ENCODE data around the gene DLG4.
"Not testable (repeated sequence)": the region's sequence is repeated elsewhere in the genome, so short reads cannot be mapped to it uniquely, and the experiment has no call there.

Gene DLG4

DNA sequence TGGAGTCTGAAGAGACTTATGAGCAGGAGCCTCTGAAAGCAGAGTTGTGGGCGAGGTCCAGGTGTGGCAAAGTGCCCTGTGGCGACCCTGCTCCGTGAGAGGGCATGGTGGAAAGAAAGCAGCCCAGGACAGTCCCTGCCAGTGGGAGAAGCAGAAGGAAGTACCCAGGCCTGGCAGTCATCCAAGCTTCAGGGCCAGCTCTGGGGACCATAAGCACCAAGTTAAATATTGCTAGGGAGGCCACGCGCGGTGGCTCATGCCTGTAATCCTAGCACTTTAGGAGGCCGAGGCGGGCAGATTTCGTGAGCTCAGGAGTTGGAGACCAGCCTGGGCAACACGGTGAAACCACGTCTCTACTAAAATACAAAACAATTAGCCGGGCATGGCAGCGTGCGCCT lies 35.5 kb downstream of the DLG4 start:
- no peak for DNase-seq (ENCODE audit: low read depth in 2 of 2)

DNA sequence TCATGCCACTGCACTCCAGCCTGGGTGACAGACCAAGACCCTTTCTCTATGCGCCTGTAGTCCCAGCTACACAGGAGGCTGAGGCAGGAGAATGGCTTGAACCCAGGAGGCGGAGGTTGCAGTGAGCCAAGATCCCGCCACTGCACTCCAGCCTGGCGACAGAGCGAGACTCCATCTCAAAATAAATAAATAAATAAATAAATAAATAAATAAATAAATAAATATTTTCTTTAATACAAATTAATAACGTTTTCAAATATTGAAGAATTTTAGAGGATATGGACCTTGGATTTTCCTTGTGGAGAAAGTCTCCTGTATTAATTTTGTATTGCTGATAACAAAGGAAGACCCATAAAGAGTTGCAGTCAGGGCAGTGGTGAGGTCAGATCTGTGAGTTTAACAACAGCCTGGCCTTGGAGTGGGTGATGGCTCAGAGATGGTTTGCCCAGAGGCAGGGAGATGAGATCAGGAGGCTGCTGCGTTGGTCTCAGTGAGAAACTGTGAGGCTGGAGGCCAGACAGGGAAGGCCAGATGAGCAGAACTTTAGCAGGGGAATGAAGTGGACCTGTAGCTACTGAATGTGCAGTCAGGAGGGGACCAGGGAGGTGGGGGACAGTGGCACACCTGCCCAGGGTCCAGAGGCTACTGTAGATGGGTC lies 36.1 kb downstream of the DLG4 start:
- DNase-seq (ENCODE audit: low read depth in 2 of 2) = no peak

DNA sequence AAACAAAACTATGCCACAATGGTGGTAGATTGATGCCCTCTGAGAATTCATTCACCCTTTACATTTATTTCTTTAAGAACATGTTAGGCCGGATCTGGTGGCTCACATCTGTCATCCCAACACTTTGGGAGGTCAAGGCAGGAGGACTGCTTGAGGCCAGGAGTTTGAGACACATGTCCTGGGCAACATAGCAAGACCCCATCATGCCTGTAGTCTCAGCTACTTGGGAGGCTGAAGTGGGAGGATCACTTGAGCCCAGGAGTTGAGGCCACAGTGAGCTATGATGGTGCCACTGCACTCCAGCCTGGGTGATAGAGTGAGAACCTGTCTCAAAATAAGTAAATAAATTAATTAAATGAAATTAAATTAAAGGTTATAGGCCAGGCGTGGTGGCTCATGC lies 37.5 kb downstream of the DLG4 start:
- not testable (repeated sequence) for DNase-seq (ENCODE audit: low read depth in 2 of 2)

DNA sequence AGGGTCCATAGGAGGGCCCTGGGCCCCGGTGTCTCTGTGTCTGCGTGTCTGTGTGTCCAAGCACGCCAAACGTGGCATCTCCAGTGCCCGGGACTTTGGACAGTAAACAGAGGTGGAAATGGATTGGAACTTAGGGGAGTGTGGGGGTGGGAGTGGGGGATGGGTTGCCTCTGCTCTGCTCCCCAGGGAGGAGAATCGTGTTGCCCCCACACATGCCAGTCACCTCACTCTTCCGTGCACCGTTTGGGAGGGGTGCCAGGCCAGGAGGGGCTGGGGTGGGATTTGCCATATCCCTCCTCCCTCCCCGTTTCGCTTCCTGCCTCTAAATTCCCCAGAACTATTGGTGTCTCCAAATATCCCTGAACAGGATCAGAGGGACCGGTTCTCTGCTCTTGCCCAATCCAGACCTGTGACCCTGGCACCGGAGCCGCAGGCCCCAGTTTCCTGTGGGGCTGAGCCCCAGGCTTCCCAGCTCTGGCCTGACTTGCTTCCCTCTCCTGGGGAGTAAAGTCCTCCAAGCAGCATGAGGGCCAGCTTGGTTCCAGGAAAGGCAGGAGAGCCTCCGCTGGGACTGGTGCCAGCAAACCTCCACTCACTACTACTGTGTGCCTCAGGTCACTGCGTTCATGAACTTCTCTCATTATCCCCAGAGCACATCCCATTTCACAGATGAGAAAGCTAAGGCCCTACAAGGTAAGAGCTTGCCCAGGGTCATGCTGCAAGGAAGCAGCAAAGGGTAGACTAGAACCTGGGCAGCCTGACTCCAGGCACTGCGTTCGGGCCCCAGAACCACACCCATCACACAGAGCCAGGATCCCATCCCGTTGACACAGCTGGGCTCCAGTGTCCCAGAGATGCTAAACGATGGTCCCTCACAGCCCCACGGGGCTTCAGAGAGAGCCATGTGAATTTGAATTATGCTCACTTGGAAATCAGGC lies 40.0 kb downstream of the DLG4 start, which contains the start of gene ASGR1:
Gene ASGR1, minus strand, starts transcription at position 54 of the 938 bp plus-strand sequence. CDS start 807 bp downstream, outside the sequence.
- DNase-seq (ENCODE audit: low read depth in 2 of 2) = no peak

DNA sequence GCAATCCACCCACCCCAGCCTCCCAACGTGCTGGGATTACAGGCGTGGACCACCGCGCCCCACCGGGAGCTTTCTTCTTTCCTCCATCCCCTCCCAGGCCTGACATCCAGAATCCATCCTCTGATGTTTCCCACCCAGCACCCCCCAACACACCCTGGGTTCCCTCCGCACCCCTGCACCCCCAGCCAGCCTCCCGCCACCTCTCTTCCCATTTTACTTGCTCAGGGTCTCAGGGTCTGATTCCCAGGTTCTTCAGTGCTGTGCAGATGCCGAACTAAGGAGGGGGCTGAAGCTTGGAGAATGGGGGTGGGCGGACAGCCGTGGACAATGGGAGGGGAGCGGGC lies 40.7 kb downstream of the DLG4 start:
- DNase-seq (ENCODE audit: low read depth in 2 of 2) = no peak

DNA sequence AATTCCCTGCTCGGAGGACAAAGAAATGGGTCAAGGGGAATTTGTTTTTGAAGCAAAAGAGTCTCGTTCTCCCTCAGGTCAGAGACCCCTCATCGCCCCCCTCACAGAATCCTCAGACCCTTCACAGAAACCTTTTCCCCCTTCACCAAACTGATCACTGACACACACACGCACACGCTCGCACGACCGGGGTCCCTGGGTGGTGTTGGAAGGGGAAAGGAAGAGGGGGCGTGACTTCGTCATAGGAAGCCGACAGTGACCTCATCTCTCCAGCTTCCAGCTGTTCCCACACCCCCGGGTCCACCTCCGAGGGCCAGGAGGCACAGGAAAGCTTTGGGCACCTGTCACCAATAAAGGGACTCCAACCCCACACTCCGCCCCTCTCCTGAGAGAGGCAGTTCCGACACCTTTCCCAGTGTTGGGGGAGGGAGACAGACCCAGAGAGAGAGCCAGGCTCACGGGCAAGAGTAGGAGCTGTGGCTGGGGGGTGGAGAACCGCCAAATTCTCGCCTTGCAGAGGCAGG lies 41.6 kb downstream of the DLG4 start:
- no peak for DNase-seq (ENCODE audit: low read depth in 2 of 2)

DNA sequence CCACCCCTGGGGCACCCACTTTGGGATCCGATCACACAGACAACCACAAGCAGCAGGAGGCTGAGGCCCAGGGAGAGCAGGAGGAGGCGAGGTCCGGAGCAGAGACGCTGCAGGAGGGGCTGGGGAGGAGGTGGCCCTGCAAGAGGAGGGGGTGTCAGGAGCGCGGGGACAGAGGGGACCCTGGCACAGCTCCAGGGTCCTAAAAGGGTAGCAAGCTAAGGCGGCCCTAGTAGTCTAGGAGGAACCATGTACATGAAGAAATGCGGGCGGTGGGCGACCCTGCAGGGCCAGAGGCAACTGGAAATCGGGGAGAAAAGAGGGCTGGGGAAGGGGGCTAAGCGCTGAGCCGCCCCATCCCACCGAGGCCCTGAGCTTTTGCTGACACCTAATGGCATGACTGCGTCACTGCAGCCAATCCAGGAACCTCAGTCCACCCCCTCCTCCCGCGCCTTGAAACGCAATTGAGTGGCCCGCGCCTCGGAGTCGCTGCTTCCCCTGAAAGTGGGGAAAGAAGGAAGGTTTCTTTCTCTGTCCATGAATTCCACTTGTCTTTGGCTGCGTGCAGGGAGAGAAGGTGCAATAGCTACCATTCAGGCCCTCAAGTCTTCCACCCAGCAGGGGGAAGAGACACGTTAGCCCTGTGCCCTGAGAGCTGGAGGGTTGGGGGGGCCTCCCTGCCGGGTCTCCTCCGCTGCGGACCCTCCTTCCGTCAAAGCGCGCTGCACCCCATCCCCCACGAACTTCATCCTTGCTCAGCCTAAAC lies 42.3 kb downstream of the DLG4 start:
- DNase-seq (ENCODE audit: low read depth in 2 of 2) = peak; percentile 25 to 38

DNA sequence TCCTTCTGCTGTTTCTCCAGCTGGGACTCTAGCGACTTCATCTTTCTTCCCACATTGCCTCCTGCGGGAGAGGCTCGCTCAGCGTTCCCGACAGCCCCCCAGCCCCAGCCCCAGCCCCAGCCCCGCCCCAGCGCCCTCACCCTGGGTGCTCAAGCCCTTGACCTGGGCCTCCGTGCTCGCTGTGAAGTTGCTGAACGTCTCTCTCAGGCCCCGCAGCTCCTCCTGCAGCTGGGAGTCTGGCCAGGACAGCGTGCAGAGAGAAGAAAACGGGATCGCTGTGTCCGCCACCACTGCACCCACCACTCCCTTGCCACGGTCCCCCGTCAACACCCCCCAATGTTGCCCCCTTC lies 42.8 kb downstream of the DLG4 start:
- DNase-seq (ENCODE audit: low read depth in 2 of 2) = no peak

DNA sequence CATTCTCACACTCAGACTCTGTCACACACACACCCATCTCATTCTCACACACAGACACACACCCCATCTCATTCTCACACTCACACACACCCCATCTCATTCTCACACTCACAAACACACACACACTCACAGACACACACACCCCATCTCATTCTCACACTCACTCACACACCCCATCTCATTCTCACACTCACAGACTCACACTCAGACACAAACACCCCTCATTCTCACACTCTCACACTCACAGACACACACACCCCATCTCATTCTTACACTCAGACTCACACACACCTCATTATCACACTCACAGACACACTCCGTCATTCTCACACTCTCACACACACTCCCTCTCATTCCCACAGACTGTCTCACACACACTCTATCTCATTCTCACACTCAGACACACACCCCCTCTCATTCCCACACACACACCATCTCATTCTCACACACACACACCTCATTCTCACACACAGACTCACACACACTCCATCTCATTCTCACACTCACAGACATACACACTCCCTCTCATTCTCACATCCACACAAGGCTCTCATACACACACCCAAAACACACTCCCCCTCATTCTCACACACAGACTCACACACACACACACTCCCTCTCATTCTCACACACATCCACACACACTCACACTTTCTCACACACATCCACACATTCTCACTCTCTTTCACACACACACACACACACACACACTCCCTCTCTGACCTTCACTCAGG lies 43.4 kb downstream of the DLG4 start:
- no peak for DNase-seq (ENCODE audit: low read depth in 2 of 2)

DNA sequence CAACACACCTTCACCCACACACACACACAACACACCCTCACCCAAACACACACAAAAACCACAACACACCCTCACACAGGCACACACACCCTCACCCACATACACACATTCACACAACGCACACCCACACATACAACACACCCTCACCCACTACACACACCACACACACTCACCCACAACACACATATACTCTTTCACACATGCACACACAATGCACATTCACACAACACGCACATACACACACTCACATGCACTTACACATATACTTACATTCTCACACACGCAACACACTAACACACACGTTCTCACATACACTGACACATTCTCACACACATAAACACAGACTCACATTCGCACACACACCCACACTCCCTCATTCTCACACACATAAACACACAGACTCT lies 44.3 kb downstream of the DLG4 start:
- DNase-seq (ENCODE audit: low read depth in 2 of 2) = no peak

DNA sequence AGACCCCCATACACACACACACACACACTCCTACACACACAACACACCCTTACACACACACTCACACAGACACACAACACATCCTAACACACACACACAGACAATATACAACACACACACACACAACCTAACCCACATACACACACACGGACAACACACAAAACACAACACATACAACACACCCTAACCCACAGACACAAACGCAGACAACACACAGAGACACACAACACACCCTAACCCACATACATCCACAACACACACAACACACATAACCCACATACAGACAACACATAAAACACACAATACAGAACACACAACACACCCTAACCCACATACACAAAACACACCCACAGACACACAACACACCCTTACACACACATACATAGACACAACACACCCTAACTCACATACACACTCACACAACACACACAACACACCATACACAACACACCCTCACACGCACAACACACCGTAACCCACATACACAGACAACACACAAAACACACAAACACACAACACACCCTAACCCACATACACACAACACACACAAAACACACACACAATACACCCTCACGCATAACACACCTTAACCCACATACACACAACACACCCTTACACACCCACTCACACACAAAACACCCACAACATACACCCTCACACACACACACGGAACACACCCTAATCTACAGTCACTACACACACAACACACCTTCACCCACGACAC lies 44.9 kb downstream of the DLG4 start:
- no peak for DNase-seq (ENCODE audit: low read depth in 2 of 2)

DNA sequence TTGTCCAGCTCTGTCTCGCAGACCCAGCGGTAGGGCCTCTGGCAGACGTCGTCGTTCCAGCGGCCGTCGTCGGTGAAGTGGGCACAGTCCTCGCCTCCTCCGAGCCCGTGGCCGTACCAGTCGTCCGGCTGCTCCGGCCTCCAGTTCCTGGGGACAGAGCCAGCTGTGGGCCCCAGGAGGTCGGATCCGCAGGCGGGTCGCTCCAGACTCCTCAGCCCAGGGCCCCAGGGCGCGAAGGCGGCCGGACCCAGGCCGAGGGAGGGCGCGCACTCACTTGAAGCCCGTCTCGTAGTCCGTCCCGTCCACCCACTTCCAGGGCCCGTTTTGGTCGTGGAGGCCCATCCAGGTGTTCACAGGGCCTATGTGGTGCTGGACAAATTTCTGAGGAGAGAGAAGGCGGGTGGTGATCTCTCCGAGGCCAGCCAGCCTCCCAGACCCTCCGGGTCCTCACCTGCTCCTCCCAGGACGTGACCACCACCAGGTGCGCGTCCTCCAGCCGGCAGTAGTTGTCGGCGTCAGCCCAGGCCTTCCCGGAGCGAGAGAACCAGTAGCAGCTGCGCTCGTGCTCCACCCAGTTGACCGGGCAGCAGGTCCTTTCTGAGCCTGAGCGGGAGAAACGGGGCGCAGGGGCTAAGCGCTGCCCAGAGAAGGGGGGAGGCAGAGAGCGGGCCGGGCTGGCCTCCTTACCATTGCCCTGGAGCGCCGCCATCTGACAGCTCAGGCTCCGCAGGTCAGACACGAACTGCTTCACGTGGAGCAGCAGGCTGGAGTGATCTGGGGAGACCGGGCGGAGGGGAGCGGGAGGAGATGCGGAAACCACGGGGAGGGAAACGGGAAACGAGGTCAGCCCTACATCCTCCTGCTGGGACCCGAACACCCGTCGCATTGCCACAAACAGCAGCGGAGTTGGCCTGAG lies 45.7 kb downstream of the DLG4 start:
- peak in 1 of 2 donors; percentile 19 for DNase-seq (ENCODE audit: low read depth in 2 of 2)

DNA sequence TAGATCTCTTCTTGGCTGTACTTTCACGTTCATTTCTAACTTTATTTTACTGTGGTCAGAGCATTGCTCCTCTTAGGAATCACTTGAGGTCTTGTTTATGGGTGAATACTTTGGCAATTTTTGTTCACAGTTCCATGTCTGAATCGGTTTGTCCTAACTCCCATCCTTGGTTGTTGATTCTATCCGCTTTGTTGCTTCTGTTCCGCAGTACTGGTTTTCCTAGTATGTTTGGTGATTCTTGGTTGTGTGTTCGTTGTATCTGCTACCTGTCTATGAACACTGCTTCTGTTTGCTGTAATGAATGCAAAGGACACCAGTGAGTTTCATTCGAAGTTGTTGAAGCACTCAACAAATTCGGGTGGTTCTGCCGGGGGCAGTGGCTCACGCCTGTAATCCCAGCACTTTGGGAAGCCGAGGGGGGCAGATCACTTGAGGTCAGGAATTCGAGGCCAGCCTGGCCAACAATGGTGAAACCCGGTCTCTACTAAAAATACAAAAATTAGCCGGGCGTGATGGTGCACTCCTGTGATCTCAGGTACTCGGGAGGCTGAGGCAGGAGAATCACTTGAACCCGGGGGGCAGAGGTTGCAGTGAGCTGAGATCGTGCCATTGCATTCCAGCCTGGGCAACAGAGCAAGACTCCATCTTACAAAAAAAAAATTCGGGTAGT lies 47.0 kb downstream of the DLG4 start:
- not testable (repeated sequence) for DNase-seq (ENCODE audit: low read depth in 2 of 2)

DNA sequence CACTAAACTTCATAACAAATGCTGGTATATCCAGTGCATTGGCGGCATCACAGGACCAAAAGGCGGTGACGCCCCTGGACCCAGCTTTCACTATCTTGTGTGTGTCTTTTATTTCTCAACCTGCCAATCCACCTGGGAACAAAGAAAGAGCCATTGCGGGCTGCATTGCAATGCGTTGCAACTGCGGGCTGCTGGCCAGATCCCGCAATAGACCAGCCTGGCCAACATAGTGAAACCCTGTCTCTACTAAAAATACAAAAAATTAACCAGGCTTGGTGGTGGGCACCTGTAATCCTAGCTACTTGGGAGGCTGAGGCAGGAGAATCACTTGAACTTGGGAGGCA lies 50.1 kb downstream of the DLG4 start:
- not testable (repeated sequence) for DNase-seq (ENCODE audit: low read depth in 2 of 2)

DNA sequence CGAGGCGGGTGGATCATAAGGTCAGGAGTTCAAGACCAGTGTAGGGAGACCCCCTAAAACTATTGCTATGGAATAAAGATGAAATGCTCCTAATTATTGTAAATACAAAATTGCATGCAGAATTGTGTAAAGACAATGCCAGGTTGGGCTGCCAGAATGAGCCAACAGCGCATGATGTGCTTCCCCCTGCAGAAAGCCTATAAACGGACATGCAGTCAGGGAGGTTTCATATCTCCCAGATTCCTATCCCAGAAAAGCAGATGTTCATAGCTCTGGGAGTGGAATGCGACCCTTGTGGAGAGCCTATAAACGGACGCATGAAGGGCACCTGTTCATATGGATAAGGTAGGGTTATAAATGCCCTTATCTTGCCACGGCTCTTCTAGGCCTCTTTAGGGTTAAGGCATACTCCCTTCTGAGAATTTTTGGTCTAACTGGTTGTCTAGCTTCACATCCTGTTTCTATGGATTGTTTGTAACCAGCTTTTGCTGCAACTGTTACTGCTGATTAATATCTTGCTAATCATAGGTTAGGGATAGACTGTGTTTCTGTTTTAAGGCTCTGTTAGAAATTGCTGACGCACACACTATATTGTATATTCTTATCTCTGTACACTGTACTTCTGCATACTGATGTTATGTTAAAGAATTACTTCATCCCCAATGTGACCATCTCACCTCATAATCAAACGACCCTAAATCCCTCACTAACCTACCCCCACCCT lies 50.6 kb downstream of the DLG4 start:
- not testable (repeated sequence) for DNase-seq (ENCODE audit: low read depth in 2 of 2)

DNA sequence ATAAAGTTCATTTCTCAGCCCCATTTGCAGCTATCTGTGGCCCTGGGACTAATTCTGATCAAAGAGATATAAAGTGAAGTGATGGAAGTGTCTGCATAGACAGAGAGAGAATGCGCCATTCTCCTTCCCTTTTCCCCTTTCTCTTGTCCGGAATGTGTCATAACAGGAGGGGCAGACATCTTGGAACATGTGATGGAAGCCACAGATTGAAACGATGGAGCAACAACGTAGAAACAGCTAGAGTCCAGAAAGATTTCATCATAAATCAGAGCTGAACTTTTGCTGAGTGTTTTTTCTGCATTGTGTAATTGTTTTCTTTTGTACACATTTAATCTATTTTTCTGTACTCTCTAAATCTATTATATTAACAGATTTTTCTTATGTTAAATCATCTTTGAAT lies 51.8 kb downstream of the DLG4 start:
- DNase-seq (ENCODE audit: low read depth in 2 of 2) = no peak

DNA sequence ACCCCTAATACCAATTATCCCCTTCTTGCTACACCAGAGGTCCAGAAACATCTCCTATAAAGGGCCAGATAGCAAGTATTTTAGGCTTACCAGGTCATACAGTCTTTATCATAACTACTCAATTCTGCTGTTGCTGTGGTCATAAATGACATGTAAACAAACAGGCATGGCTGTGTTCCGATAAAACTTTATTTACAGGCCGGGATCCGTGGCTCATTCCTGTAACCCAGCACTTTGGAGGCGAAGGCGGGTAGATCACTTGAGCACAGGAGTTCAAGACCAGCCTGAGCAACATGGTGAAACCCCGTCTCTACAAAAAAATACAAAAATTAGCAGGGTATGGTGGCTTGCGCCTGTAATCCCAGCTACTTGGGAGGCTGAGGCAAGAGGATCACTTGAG lies 52.8 kb downstream of the DLG4 start:
- no peak for DNase-seq (ENCODE audit: low read depth in 2 of 2)

DNA sequence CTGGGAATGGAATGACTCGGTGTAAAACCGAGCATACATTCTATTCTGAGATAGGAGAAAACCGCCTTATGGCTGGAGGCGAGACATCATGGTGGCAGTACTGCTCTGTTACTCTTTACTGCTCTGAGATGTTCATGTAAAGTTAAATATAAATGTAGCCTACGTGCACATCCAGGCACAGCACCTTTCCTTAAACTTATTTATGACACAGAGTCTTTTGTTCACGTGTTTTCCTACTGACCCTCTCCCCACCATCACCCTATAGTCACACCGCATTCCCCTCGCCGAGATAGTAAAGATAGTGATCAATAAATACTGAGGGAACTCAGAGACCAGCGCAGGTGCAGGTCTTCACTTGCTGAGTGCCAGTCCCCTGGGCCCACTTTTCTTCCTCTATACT lies 60.1 kb downstream of the DLG4 start:
- DNase-seq (ENCODE audit: low read depth in 2 of 2) = not testable (repeated sequence)

DNA sequence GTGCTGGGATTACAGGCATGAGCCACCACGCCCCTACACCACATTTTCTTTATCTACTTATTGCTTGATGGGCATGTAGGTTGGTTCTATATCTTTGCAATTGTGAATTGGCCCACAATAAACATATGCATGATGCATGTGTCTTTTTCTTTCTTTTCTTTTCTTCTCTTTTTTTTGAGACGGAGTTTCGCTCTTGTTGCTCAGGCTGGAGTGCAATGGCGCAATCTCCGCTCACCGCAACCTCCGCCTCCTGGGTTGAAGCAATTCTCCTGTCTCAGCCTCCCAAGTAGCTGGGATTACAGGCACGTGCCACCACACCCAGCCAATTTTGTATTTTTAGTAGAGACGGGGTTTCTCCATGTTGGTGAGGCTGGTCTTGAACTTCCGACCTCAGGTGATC lies 61.2 kb downstream of the DLG4 start:
- not testable (repeated sequence) for DNase-seq (ENCODE audit: low read depth in 2 of 2)
